MM.1S (cell line): Measurements from ENCODE around the gene TRAP1.

Experiments used
- DNase-seq: peaks from one replicate; pipeline ENCODE4 v3.0.0-alpha.2; 2015
- H2AFZ ChIP-seq: fragments of 300-600 bp; sonication (generic); 2 replicates; pipeline ENCODE4 v1.6.0; 2016; ENCODE audit warnings: antibody characterized with exemption, low read length
- H3F3A ChIP-seq: fragments of 300-600 bp; sonication (generic); 2 replicates; pipeline ENCODE4 v1.6.1; 2016; ENCODE audit warnings: mild to moderate bottlenecking, antibody characterized with exemption, low read length, moderate library complexity, mixed read lengths; ENCODE audit not compliant: insufficient read depth
- H3K27ac ChIP-seq: fragments of 300-600 bp; sonication (generic); 2 replicates; pipeline ENCODE4 v1.5.1; 2016; ENCODE audit warnings: mild to moderate bottlenecking, low read length
- H3K27me3 ChIP-seq: fragments of 300-600 bp; sonication (generic); replicated peaks from 2 replicates; pipeline ENCODE4 v1.6.0; 2016; ENCODE audit warnings: low read length; ENCODE audit not compliant: insufficient read depth
- H3K36me3 ChIP-seq: fragments of 300-600 bp; sonication (generic); replicated peaks from 2 replicates; pipeline ENCODE4 v1.6.1; 2016; ENCODE audit warnings: mild to moderate bottlenecking, low read length, mixed read lengths; ENCODE audit not compliant: insufficient read depth
- H3K4me1 ChIP-seq: fragments of 300-600 bp; sonication (generic); 2 replicates; pipeline ENCODE4 v1.6.1; 2016; ENCODE audit warnings: low read length, mixed read lengths
- H3K4me2 ChIP-seq: fragments of 300-600 bp; sonication (generic); 2 replicates; pipeline ENCODE4 v1.6.0; 2016; ENCODE audit warnings: low read depth, low read length
- H3K4me3 ChIP-seq: fragments of 300-600 bp; sonication (generic); 2 replicates; pipeline ENCODE4 v1.5.1; 2016; ENCODE audit warnings: low read length, mixed read lengths
- H3K79me2 ChIP-seq: fragments of 300-600 bp; sonication (generic); 2 replicates; pipeline ENCODE4 v1.6.1; 2016; ENCODE audit warnings: mixed run types, low read length, mixed read lengths
- H3K9ac ChIP-seq: fragments of 300-600 bp; sonication (generic); 2 replicates; pipeline ENCODE4 v1.6.1; 2016; ENCODE audit warnings: low read length, mixed read lengths
- H3K9me2 ChIP-seq: fragments of 300-600 bp; sonication (generic); replicated peaks from 2 replicates; pipeline ENCODE4 v1.6.1; 2016; ENCODE audit warnings: mild to moderate bottlenecking, low read length, mixed read lengths; ENCODE audit not compliant: insufficient read depth
- H3K9me3 ChIP-seq: fragments of 300-600 bp; sonication (generic); replicated peaks from 2 replicates; pipeline ENCODE4 v1.6.1; 2016; ENCODE audit warnings: mild to moderate bottlenecking, low read length, mixed read lengths; ENCODE audit not compliant: insufficient read depth
- H4K20me1 ChIP-seq: fragments of 300-600 bp; sonication (generic); 2 replicates; pipeline ENCODE4 v1.6.1; 2016; ENCODE audit warnings: mild to moderate bottlenecking, low read length, moderate library complexity, mixed read lengths; ENCODE audit not compliant: insufficient read depth
- EZH2 ChIP-seq: fragments of 300-600 bp; sonication (generic); optimal IDR thresholded peaks from 2 replicates; pipeline ENCODE3; 2017; ENCODE audit warnings: low read depth, mild to moderate bottlenecking, antibody characterized with exemption, low read length, mixed read lengths
- EZH2phosphoT487 ChIP-seq: fragments of 300-600 bp; sonication (generic); IDR thresholded peaks from 2 replicates; pipeline ENCODE4 v1.6.1; 2018; ENCODE audit warnings: antibody characterized with exemption, low read length
- TF ChIP-seq, protein P1 (sequence below): fragments of 300-600 bp; sonication (generic); IDR thresholded peaks from 2 replicates; pipeline ENCODE4 v1.5.1; 2016; ENCODE audit warnings: antibody characterized with exemption, low read length, mixed read lengths

Gene TRAP1

DNA sequence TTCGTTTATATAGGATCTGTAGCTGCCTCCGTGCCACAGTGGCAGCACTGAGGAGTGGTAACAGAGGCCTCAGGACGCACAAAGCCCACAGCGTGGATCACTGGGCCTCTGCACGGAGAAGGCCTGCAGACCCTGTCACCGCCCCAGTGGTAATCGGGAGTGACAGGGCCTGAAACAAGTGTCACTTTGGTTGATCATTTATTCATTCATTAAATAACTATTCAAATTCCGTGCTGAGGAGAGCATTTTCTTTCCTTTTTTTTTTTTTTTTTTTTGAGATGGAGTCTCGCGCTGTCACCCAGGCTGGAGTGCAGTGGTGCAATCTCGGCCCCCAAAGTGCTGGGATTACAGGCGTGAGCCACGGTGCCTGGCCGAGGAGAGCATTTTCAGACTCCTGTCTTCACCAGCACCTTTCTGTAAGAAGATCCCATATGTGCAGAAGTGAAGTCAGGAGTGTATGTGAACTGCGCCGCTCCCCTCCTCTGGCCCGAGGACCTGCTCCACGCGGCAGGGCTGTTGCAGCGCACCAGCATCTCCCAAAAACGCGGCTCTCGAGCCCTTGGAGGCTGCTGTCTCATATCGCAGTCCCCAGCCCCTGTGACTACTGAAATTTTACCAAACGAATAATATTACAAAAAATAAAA, 44.9 kb upstream of the TRAP1 start:
- 0 out of 2 replicates have a peak, but pooled peaks cover 5% of the 10 kb centered on the region for H3K36me3 ChIP-seq
- H3K79me2 ChIP-seq: no peaks in the 10 kb centered on the region
- no peaks in the 10 kb centered on the region for H3K9me3 ChIP-seq
- H3K4me3 ChIP-seq: no peak overlapping the region
- H3K9ac ChIP-seq: no peak overlapping the region
- H3K4me1 ChIP-seq: no peaks in the 10 kb centered on the region
- H3K4me2 ChIP-seq: no peak overlapping the region
- DNase-seq: no peak
- H2AFZ ChIP-seq: no peak overlapping the region
- H3F3A ChIP-seq: no peaks in the 10 kb centered on the region
- no peak overlapping the region for H3K27ac ChIP-seq
- no peak for TF ChIP-seq EZH2
- no peak for TF ChIP-seq EZH2phosphoT487
- TF ChIP-seq, protein P1, sequence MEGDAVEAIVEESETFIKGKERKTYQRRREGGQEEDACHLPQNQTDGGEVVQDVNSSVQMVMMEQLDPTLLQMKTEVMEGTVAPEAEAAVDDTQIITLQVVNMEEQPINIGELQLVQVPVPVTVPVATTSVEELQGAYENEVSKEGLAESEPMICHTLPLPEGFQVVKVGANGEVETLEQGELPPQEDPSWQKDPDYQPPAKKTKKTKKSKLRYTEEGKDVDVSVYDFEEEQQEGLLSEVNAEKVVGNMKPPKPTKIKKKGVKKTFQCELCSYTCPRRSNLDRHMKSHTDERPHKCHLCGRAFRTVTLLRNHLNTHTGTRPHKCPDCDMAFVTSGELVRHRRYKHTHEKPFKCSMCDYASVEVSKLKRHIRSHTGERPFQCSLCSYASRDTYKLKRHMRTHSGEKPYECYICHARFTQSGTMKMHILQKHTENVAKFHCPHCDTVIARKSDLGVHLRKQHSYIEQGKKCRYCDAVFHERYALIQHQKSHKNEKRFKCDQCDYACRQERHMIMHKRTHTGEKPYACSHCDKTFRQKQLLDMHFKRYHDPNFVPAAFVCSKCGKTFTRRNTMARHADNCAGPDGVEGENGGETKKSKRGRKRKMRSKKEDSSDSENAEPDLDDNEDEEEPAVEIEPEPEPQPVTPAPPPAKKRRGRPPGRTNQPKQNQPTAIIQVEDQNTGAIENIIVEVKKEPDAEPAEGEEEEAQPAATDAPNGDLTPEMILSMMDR: no peak
- no peaks in the 10 kb centered on the region for H4K20me1 ChIP-seq
- no peaks in the 10 kb centered on the region for H3K9me2 ChIP-seq
- no peaks in the 10 kb centered on the region for H3K27me3 ChIP-seq

DNA sequence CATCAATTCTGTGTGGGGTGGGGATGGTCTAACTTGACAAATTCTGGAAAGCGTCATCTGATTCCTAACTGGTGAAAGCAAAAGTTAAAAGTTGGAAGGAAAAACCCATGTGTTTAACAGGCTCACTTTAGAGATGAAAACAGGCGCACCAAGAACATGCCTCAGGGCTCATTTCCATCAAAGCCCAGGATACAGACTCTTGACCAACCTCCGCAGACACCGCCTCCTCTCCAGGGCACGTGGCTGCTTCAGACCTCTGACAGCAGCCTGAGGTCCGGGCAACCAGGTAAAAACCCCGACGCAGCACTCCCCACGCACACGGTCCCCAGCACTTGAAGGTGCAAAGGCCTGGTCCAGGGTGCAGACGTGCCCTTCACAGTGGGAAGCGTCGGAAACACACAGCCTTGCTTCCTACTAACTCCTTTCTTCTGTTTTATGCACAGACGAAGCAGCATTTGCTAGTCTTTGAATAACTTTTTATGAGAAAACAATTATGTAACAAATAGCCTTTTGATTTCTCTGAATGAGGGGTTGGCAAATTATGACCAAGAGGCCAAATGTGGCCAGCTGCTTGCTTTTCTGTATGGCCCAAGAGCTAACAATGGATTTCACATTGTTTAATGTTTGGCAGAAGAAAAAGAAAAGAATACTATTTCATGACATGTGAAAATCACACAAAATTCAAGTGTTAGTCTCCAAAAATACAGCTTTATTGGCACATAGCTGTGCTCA, 44.2 kb upstream of the TRAP1 start:
- Histone ChIP-seq H3F3A (no peaks in the 10 kb centered on the region), H3K9ac (no peak overlapping the region), H3K9me3 (no peaks in the 10 kb centered on the region), H2AFZ (no peak overlapping the region), H3K4me1 (no peaks in the 10 kb centered on the region), H3K27ac (no peak overlapping the region), H3K79me2 (no peaks in the 10 kb centered on the region), H3K4me2 (no peak overlapping the region), H3K4me3 (no peak overlapping the region), H3K27me3 (no peaks in the 10 kb centered on the region), H3K36me3 (0 out of 2 replicates have a peak, but pooled peaks cover 10% of the 10 kb centered on the region), H3K9me2 (no peaks in the 10 kb centered on the region), H4K20me1 (no peaks in the 10 kb centered on the region)
- no peak for DNase-seq
- TF ChIP-seq EZH2 (no peak), EZH2phosphoT487 (no peak)
- TF ChIP-seq, protein P1: no peak

GRCh38 chr16:3760518-3760917, 43.2 kb upstream of the TRAP1 start:
- Histone ChIP-seq H3K4me3 (no peak overlapping the region), H4K20me1 (no peaks in the 10 kb centered on the region), H3K27ac (no peak overlapping the region), H3K79me2 (no peaks in the 10 kb centered on the region), H3K36me3 (0 out of 2 replicates have a peak, but pooled peaks cover 10% of the 10 kb centered on the region), H3K9ac (no peak overlapping the region), H3K4me1 (no peaks in the 10 kb centered on the region), H3K27me3 (no peaks in the 10 kb centered on the region), H3K9me3 (no peaks in the 10 kb centered on the region), H3K9me2 (no peaks in the 10 kb centered on the region), H2AFZ (no peak overlapping the region), H3K4me2 (no peak overlapping the region), H3F3A (no peaks in the 10 kb centered on the region)
- no peak for DNase-seq
- no peak for TF ChIP-seq EZH2phosphoT487
- no peak for TF ChIP-seq EZH2
- TF ChIP-seq, protein P1: no peak
